GM18505 (cell line): ENCODE measurements around the gene ERN1.

ENCODE experiments used
- ATAC-seq: cut with Tn5 transposase; IDR thresholded peaks from one replicate; pipeline ENCODE4 v1.9.1; 2021; ENCODE audit not compliant: unreplicated experiment
- POLR2A ChIP-seq: IDR thresholded peaks from 4 replicates; pipeline ENCODE4 v1.6.1; 2011; ENCODE audit warnings: borderline replicate concordance; ENCODE audit not compliant: insufficient read depth, insufficient read length; ENCODE audit errors: extremely low read depth

ERN1 gene

DNA sequence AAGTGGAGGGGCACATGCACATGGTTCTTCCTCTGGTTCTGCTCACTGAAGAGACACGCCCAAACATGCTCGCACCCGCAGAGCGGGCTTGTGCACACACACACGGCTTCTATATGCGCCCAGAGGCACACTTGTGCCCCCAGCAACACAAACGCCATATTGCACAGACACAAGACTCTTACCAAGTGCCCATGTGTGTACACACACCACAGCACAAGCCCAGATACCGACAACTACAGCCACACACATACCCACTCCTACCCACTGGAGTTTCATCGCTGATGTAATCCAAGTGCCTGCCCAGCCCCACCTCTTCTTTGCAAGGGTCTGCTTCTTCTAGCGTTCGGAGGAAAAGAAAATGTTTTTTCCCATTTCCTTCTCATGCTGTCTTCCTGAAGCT, 138.3 kb downstream of the ERN1 start:
- no peak for TF ChIP-seq POLR2A
- no peak for ATAC-seq

DNA sequence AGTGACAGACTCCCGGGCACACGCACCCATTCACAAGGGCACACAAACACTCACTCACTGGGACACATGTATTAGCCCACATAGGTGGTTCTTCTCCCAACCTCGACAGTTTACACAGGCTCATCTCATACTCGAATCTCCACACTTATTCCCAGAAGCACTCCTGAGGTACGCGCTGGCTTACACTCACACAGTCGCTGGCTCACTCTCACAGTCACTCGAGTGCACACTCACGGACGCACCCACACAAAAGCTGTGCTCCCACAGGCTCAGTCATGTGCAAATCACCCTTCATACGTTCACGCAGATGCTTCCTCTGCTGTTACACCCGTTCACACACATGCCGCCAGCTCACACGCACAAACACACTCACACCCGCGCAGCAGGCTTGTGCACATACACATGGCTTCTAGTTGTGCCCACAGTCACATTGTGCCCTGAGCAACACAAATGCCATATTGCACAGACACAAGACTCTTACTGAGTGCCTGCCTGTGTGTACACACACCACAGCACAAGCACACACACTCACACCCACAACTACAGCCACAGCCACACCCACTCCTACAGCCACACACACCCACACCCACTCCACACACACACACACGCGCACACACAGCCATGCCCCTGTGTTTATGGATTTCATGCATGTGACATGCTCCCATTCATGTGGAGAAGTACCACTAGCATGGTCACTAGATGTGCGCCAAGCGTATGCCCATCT, 140.2 kb downstream of the ERN1 start:
- no peak for ATAC-seq
- TF ChIP-seq POLR2A: no peak
